Neuron (in vitro differentiated cells): Measurements from ENCODE around the gene SLC22A17.
"Not testable (repeated sequence)": the region's sequence is repeated elsewhere in the genome, so short reads cannot be mapped to it uniquely, and the experiment has no call there.

ENCODE experiments used
- H2AFZ ChIP-seq: one replicate; pipeline ENCODE4 v1.6.1; 2013; ENCODE audit warnings: low read depth, mild to moderate bottlenecking, inconsistent platforms, low read length, moderate library complexity
- H3K27me3 ChIP-seq: one replicate; pipeline ENCODE4 v1.6.1; 2013; ENCODE audit warnings: low read length; ENCODE audit not compliant: insufficient read depth
- H3K36me3 ChIP-seq: one replicate; pipeline ENCODE4 v1.6.1; 2013; ENCODE audit warnings: low read length; ENCODE audit not compliant: insufficient read depth
- H3K4me1 ChIP-seq: one replicate; pipeline ENCODE4 v1.6.1; 2013; ENCODE audit warnings: low read length; ENCODE audit not compliant: insufficient read depth
- H3K4me3 ChIP-seq: 2 replicates; pipeline ENCODE4 v1.5.1; 2013; ENCODE audit warnings: mild to moderate bottlenecking, low read length, moderate library complexity
- H3K9me3 ChIP-seq: one replicate; pipeline ENCODE4 v1.6.1; 2013; ENCODE audit warnings: low read length

The SLC22A17 gene

DNA sequence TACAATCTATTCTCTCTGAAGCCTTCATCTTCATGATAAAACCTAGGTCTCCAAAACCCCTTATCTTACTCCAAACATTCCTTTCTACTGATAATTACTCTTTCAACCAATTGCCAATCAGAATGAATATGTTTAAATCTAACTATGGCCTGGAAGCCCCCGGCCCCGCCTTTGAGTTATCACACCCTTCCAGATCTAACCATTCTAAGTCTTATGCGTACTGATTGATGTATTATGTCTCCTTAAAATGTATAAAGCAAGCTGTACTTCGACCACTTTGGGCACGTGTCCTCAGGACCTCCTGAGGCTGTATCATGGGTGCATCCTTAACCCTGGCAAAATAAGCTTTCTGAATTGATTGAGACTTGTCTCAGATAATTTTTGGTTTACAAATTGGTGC, 17.1 kb downstream of the SLC22A17 start:
- Histone ChIP-seq H3K36me3 (no peaks in the 10 kb centered on the region), H2AFZ (no peak overlapping the region), H3K4me3 (no peak overlapping the region), H3K4me1 (no peaks in the 10 kb centered on the region), H3K9me3 (no peaks in the 10 kb centered on the region), H3K27me3 (no peaks in the 10 kb centered on the region)

- Histone ChIP-seq H3K36me3 (peaks cover 24% of the 10 kb centered on the region), H3K9me3 (no peaks in the 10 kb centered on the region), H3K4me3 (no peak overlapping the region)
Observed at GRCh38 chr14:23327947-23328744, 24.5 kb downstream of the SLC22A17 start.

GRCh38 chr14:23326491-23327332, 26.0 kb downstream of the SLC22A17 start:
- H3K36me3 ChIP-seq, result peaks cover 30% of the 10 kb centered on the region
- H3K27me3 ChIP-seq, result no peaks in the 10 kb centered on the region
- H3K4me1 ChIP-seq, result peaks cover 10% of the 10 kb centered on the region
- H2AFZ ChIP-seq, result no peak overlapping the region
- H3K9me3 ChIP-seq, result no peaks in the 10 kb centered on the region
- no peak overlapping the region for H3K4me3 ChIP-seq

More at GRCh38 chr14:23327947-23328744, 24.5 kb downstream of the SLC22A17 start:
- H2AFZ ChIP-seq, result no peak overlapping the region
- no peaks in the 10 kb centered on the region for H3K27me3 ChIP-seq
- H3K4me1 ChIP-seq, result peaks cover 4% of the 10 kb centered on the region

DNA sequence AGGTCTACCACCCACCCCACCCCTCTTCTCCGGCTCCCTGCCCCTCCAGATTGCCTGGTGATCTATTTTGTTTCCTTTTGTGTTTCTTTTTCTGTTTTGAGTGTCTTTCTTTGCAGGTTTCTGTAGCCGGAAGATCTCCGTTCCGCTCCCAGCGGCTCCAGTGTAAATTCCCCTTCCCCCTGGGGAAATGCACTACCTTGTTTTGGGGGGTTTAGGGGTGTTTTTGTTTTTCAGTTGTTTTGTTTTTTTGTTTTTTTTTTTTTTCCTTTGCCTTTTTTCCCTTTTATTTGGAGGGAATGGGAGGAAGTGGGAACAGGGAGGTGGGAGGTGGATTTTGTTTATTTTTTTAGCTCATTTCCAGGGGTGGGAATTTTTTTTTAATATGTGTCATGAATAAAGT, 26.9 kb downstream of the SLC22A17 start:
- H3K4me3 ChIP-seq, H3K27me3 ChIP-seq, H3K9me3 ChIP-seq, H2AFZ ChIP-seq: not testable (repeated sequence)
- peaks cover 30% of the 10 kb centered on the region for H3K36me3 ChIP-seq
- H3K4me1 ChIP-seq, result peaks cover 10% of the 10 kb centered on the region

- H3K36me3 ChIP-seq, result peaks cover 30% of the 10 kb centered on the region
- no peak overlapping the region for H3K4me3 ChIP-seq
- H3K9me3 ChIP-seq, result no peaks in the 10 kb centered on the region
- H2AFZ ChIP-seq, result no peak overlapping the region
- no peaks in the 10 kb centered on the region for H3K27me3 ChIP-seq
- H3K4me1 ChIP-seq, result peaks cover 17% of the 10 kb centered on the region
Observed at GRCh38 chr14:23324993-23325392, 27.7 kb downstream of the SLC22A17 start.

DNA sequence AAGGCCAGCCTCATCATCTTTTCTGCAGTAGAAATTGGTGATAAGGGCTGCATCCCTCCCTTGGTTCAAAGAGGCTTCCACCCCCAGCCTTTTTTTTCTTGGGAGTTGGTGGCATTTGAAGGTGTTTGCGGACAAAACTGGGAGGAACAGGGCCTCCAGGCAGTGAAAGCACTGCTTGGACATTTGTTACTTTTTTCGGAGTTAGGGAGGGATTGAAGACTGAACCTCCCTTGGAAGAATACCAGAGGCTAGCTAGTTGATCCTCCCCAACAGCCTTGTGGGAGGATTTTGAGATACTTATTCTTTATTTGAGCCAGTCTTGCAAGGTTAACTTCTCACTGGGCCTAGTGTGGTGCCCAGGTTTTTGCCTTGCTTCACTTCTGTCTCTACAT, 28.2 kb downstream of the SLC22A17 start:
- Histone ChIP-seq H3K27me3 (no peaks in the 10 kb centered on the region), H3K9me3 (no peaks in the 10 kb centered on the region), H3K4me1 (peaks cover 19% of the 10 kb centered on the region), H2AFZ (no peak overlapping the region), H3K36me3 (peaks cover 30% of the 10 kb centered on the region), H3K4me3 (no peak overlapping the region)

GRCh38 chr14:23323838-23324454, 28.7 kb downstream of the SLC22A17 start:
- H3K36me3 ChIP-seq, result peaks cover 30% of the 10 kb centered on the region
- peaks cover 19% of the 10 kb centered on the region for H3K4me1 ChIP-seq
- no peaks in the 10 kb centered on the region for H3K27me3 ChIP-seq
- H3K9me3 ChIP-seq, result no peaks in the 10 kb centered on the region
- no peak overlapping the region for H2AFZ ChIP-seq
- H3K4me3 ChIP-seq, result no peak overlapping the region

GRCh38 chr14:23322568-23323517, 29.8 kb downstream of the SLC22A17 start:
- Histone ChIP-seq H3K36me3 (peaks cover 30% of the 10 kb centered on the region), H2AFZ (no peak overlapping the region), H3K27me3 (no peaks in the 10 kb centered on the region), H3K4me3 (peak overlapping the region; percentile 75), H3K4me1 (peaks cover 19% of the 10 kb centered on the region), H3K9me3 (no peaks in the 10 kb centered on the region)

GRCh38 chr14:23321572-23322547, 30.8 kb downstream of the SLC22A17 start:
- peaks cover 30% of the 10 kb centered on the region for H3K36me3 ChIP-seq
- no peak overlapping the region for H2AFZ ChIP-seq
- peak overlapping the region; percentile 75 for H3K4me3 ChIP-seq
- H3K4me1 ChIP-seq, result peaks cover 19% of the 10 kb centered on the region
- no peaks in the 10 kb centered on the region for H3K27me3 ChIP-seq
- H3K9me3 ChIP-seq, result no peaks in the 10 kb centered on the region

DNA sequence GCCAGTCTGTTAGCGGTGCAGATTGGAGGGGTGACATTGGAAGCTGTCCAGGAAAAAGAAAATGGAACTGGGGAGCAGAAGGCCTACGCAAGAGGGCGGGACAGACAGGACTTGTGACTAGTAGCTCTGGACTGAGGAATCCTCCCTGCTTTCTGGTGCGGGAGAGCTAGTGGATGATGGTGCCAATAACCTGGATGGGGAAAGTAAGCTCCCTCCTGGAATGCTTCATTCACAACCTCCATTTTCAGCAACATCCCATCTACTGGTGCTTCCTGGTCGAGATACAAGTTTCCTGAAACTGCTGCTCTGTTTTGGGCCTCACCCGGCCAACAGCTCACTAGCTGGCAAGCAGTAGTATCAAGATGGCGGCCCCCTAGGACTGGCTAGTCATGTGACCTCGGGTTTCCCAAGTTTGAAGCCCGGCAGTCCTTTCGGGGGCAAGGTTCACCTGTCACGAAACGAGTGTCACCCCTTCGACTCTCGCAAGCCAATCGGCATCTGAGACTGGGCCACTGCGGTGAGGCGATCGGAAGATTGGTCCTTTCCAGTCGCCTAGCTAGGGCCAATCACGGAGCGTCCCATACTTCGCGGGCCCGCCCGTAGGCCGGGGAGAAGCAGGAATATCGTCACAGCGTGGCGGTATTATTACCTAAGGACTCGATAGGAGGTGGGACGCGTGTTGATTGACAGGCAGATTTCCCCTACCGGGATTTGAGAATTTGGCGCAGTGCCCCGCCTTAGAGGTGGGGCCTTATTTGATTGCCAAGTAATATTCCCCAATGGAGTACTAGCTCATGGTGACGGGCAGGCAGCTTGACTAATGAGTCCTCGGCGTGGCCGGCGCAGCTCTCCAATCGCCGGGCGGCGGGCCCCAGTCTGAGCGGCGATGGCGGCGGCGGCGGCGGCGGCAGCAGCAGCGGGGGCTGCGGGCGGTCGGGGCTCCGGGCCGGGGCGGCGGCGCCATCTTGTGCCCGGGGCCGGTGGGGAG, 31.8 kb downstream of the SLC22A17 start, which contains the start of gene PABPN1:
PABPN1 (plus strand) TSS at position 874 of the 988 bp plus-strand sequence; CDS start at position 887, 13 bp downstream.
- Histone ChIP-seq H3K36me3 (peaks cover 30% of the 10 kb centered on the region), H3K4me1 (peaks cover 19% of the 10 kb centered on the region), H3K27me3 (no peaks in the 10 kb centered on the region), H3K4me3 (peak within 1 kb of the TSS; percentile 75), H3K9me3 (no peaks in the 10 kb centered on the region), H2AFZ (no peak within 1 kb of the TSS)
